Measurements from ENCODE around the gene TNK1.

DNA sequence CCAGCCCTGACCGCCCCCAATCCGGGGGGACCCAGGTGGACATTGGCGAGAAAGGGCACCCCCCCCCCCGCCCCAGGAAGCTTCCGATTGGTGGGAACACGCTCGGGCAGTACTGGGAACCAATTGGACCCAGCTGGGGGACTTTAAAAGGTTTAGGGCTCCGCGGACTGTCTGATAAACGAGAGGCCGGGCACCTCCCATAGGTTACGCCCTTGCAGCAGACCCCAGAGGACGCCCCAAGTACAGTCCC is 22.8 kb downstream of the TNK1 start:
- no peak for TF ChIP-seq TAF1 (IDR thresholded peaks at IDR 0.05; ENCODE audit: borderline replicate concordance, insufficient read depth, low read length)
- TF ChIP-seq POLR2AphosphoS5 (IDR thresholded peaks at IDR 0.05; ENCODE audit: low read depth, low read length) = no peak
- TF ChIP-seq, protein P1, sequence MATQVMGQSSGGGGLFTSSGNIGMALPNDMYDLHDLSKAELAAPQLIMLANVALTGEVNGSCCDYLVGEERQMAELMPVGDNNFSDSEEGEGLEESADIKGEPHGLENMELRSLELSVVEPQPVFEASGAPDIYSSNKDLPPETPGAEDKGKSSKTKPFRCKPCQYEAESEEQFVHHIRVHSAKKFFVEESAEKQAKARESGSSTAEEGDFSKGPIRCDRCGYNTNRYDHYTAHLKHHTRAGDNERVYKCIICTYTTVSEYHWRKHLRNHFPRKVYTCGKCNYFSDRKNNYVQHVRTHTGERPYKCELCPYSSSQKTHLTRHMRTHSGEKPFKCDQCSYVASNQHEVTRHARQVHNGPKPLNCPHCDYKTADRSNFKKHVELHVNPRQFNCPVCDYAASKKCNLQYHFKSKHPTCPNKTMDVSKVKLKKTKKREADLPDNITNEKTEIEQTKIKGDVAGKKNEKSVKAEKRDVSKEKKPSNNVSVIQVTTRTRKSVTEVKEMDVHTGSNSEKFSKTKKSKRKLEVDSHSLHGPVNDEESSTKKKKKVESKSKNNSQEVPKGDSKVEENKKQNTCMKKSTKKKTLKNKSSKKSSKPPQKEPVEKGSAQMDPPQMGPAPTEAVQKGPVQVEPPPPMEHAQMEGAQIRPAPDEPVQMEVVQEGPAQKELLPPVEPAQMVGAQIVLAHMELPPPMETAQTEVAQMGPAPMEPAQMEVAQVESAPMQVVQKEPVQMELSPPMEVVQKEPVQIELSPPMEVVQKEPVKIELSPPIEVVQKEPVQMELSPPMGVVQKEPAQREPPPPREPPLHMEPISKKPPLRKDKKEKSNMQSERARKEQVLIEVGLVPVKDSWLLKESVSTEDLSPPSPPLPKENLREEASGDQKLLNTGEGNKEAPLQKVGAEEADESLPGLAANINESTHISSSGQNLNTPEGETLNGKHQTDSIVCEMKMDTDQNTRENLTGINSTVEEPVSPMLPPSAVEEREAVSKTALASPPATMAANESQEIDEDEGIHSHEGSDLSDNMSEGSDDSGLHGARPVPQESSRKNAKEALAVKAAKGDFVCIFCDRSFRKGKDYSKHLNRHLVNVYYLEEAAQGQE (IDR thresholded peaks at IDR 0.05; ENCODE audit: insufficient read depth in 1 of 2, low read depth in 2 of 2, low read length in 2 of 2) = no peak

Data from PFSK-1 (cell line).